Measurements from ENCODE around the gene METTL9.
"Not testable (repeated sequence)": the region's sequence is repeated elsewhere in the genome, so short reads cannot be mapped to it uniquely, and the experiment has no call there.

METTL9 gene

GRCh38 chr16:21576323-21576722 lies 23.1 kb upstream of the METTL9 start:
- not testable (repeated sequence) for DNase-seq

- not testable (repeated sequence) for DNase-seq
These were observed 21.9 kb upstream of the METTL9 start for GRCh38 chr16:21577487-21577886.

- not testable (repeated sequence) for DNase-seq
These were observed 21.1 kb upstream of the METTL9 start for GRCh38 chr16:21578311-21578710.

- not testable (repeated sequence) for DNase-seq
These were observed 19.2 kb upstream of the METTL9 start for GRCh38 chr16:21580131-21580530.

- no peak for DNase-seq
These were observed 18.6 kb upstream of the METTL9 start for GRCh38 chr16:21580807-21581206.

- no peak for DNase-seq
These were observed 14.6 kb upstream of the METTL9 start for GRCh38 chr16:21584817-21585216.

- not testable (repeated sequence) for DNase-seq
These were observed 10.8 kb upstream of the METTL9 start for GRCh38 chr16:21588593-21588992.

GRCh38 chr16:21589551-21589950 lies 9.8 kb upstream of the METTL9 start:
- no peak for DNase-seq

GRCh38 chr16:21590287-21590686 lies 9.1 kb upstream of the METTL9 start:
- DNase-seq: peak; percentile 82

- DNase-seq: peak; percentile 61
These were observed 8.6 kb upstream of the METTL9 start for GRCh38 chr16:21590796-21591195.

GRCh38 chr16:21592191-21592590 lies 7.2 kb upstream of the METTL9 start:
- no peak for DNase-seq

GRCh38 chr16:21593530-21594289 lies 5.7 kb upstream of the METTL9 start:
- DNase-seq: no peak

- DNase-seq: no peak
These were observed 1.8 kb upstream of the METTL9 start for GRCh38 chr16:21597561-21598030.

GRCh38 chr16:21598206-21598605 lies 1.2 kb upstream of the METTL9 start:
- DNase-seq: no peak

- DNase-seq: peak; percentile 40
These were observed 666 bp upstream of the METTL9 start for GRCh38 chr16:21598701-21599121.

- DNase-seq: peak; percentile 58
These were observed 825 bp downstream of the METTL9 start for GRCh38 chr16:21600031-21600773.

- DNase-seq: no peak
These were observed 3.4 kb downstream of the METTL9 start for GRCh38 chr16:21602785-21603184.

GRCh38 chr16:21603928-21604327 lies 4.6 kb downstream of the METTL9 start:
- DNase-seq: peak; percentile 62

GRCh38 chr16:21605848-21606247 lies 6.5 kb downstream of the METTL9 start:
- not testable (repeated sequence) for DNase-seq

GRCh38 chr16:21608639-21609328 lies 9.4 kb downstream of the METTL9 start:
- DNase-seq: peak; percentile 87

- peak; percentile 42 for DNase-seq
These were observed 10.7 kb downstream of the METTL9 start for GRCh38 chr16:21610006-21610544.

GRCh38 chr16:21610766-21611165 lies 11.4 kb downstream of the METTL9 start:
- DNase-seq: no peak

GRCh38 chr16:21611198-21611555 lies 11.8 kb downstream of the METTL9 start:
- DNase-seq: peak; percentile 90
